Posterior cingulate gyrus (tissue), 11 donors: ENCODE results near the gene RCC2.

Experiments used
- DNase-seq, 10 donors: peaks; one replicate each; pipeline versions ENCODE4 v3.0.0 to v3.0.0-alpha.2; 2020 to 2021; ENCODE audit warnings: mixed read lengths in 3 of 10
- intact Hi-C: fragments of 100-400 bp; cut with DNase I; formaldehyde crosslinking; loops from one replicate; pipeline ENCODE4 v1.15.1; 2023

RCC2 gene

GRCh38 chr1:17397910-17398695 is 41.4 kb downstream of the RCC2 start:
- DNase-seq: no peak
- intact Hi-C loops: loop anchor here (2.0 kb wide), 1 partner anchor 33 kb away; no protein-coding TSS in a partner anchor

GRCh38 chr1:17393230-17393629 is 46.2 kb downstream of the RCC2 start:
- intact Hi-C loops: no loop called here
- DNase-seq: no peak

GRCh38 chr1:17392199-17392740 is 47.2 kb downstream of the RCC2 start:
- intact Hi-C loops: no loop called here
- no peak for DNase-seq

- intact Hi-C loops: no loop called here
- no peak for DNase-seq
Observed at GRCh38 chr1:17381161-17381560, 58.3 kb downstream of the RCC2 start.

- intact Hi-C loops: no loop called here
- no peak for DNase-seq
Observed at GRCh38 chr1:17377325-17377953, 62.0 kb downstream of the RCC2 start.

- intact Hi-C loops: no loop called here
- no peak for DNase-seq
Observed at GRCh38 chr1:17375651-17376050, 63.8 kb downstream of the RCC2 start.

GRCh38 chr1:17372955-17373354 is 66.5 kb downstream of the RCC2 start:
- intact Hi-C loops: no loop called here
- DNase-seq: no peak

- intact Hi-C loops: no loop called here
- DNase-seq: no peak
Observed at GRCh38 chr1:17371896-17372295, 67.6 kb downstream of the RCC2 start, which contains the start of gene PADI6. Gene PADI6 (plus strand): TSS chr1:17372196. CDS start chr1:17372246, 50 bp downstream.

GRCh38 chr1:17370618-17371017 is 68.9 kb downstream of the RCC2 start:
- DNase-seq: no peak
- intact Hi-C loops: no loop called here

GRCh38 chr1:17369466-17369865 is 70.0 kb downstream of the RCC2 start:
- no peak for DNase-seq
- intact Hi-C loops: no loop called here

- no peak for DNase-seq
- intact Hi-C loops: loop anchor here (2.0 kb wide), 1 partner anchor 32 kb away; no protein-coding TSS in a partner anchor
Observed at GRCh38 chr1:17365293-17365692, 74.2 kb downstream of the RCC2 start.

- no peak for DNase-seq
- intact Hi-C loops: loop anchor here (2.0 kb wide), 1 partner anchor 33 kb away; no protein-coding TSS in a partner anchor
Observed at GRCh38 chr1:17363771-17364170, 75.7 kb downstream of the RCC2 start.

GRCh38 chr1:17363351-17363750 is 76.1 kb downstream of the RCC2 start:
- no peak for DNase-seq

GRCh38 chr1:17361687-17362086 is 77.8 kb downstream of the RCC2 start:
- intact Hi-C loops: no loop called here
- DNase-seq: no peak

More at GRCh38 chr1:17363351-17363750, 76.1 kb downstream of the RCC2 start:
- intact Hi-C loops: no loop called here

GRCh38 chr1:17360272-17360956 is 79.1 kb downstream of the RCC2 start:
- intact Hi-C loops: no loop called here
- no peak for DNase-seq

GRCh38 chr1:17359808-17360207 is 79.7 kb downstream of the RCC2 start:
- no peak for DNase-seq
- intact Hi-C loops: no loop called here

- intact Hi-C loops: no loop called here
- DNase-seq: no peak
Observed at GRCh38 chr1:17359031-17359430, 80.4 kb downstream of the RCC2 start.

- intact Hi-C loops: no loop called here
- no peak for DNase-seq
Observed at GRCh38 chr1:17358557-17358956, 80.9 kb downstream of the RCC2 start.
